HepG2 (cell line): ENCODE measurements around the gene ETFA. TPM values are rescaled to one million over a fixed set of nuclear protein-coding genes. Genes with fewer than 3 reads are reported as not detected.

Source experiments
- ATF6 ChIP-seq: sonication (generic); formaldehyde crosslinking; conservative IDR thresholded peaks from 2 replicates; pipeline ENCODE4 v1.4.0; 2020; ENCODE audit warnings: missing genetic modification reagents
- ATF7-NPFF ChIP-seq: sonication (generic); formaldehyde crosslinking; IDR thresholded peaks from 2 replicates; pipeline ENCODE4 v1.8.1; 2023; ENCODE audit warnings: mild to moderate bottlenecking, low read depth, missing genetic modification reagents, moderate library complexity
- BATF2 ChIP-seq: sonication (generic); formaldehyde crosslinking; IDR thresholded peaks from 2 replicates; pipeline ENCODE4 v1.8.0; 2022; ENCODE audit warnings: mild to moderate bottlenecking, missing genetic modification reagents, moderate library complexity
- BRCA1 ChIP-seq: sonication (generic); formaldehyde crosslinking; IDR thresholded peaks from 2 replicates; pipeline ENCODE4 v1.4.0; 2020; ENCODE audit warnings: missing genetic modification reagents
- FLYWCH1 ChIP-seq: sonication (generic); formaldehyde crosslinking; IDR thresholded peaks from 2 replicates; pipeline ENCODE4 v1.8.1; 2023; ENCODE audit warnings: mild to moderate bottlenecking, missing genetic modification reagents
- FOXC1 ChIP-seq: sonication (generic); formaldehyde crosslinking; IDR thresholded peaks from 2 replicates; pipeline ENCODE4 v1.8.0; 2022; ENCODE audit warnings: mild to moderate bottlenecking, missing genetic modification reagents, borderline replicate concordance
- HES4 ChIP-seq: sonication (generic); formaldehyde crosslinking; IDR thresholded peaks from 2 replicates; pipeline ENCODE4 v1.9.0; 2021; ENCODE audit warnings: mild to moderate bottlenecking, missing genetic modification reagents, borderline replicate concordance
- HOMEZ ChIP-seq: IDR thresholded peaks from 2 replicates; pipeline ENCODE4 v1.6.1; 2016; ENCODE audit warnings: low read depth
- POLR2AphosphoS5 ChIP-seq: IDR thresholded peaks from 2 replicates; pipeline ENCODE4 v1.6.1; 2012; ENCODE audit warnings: low read depth, low read length
- SALL1 ChIP-seq: sonication (generic); formaldehyde crosslinking; IDR thresholded peaks from 2 replicates; pipeline ENCODE4 v1.8.0; 2022; ENCODE audit warnings: mild to moderate bottlenecking, missing genetic modification reagents
- SYNCRIP ChIP-seq: fragments of 200-400 bp; formaldehyde crosslinking; IDR thresholded peaks from 2 replicates; pipeline ENCODE4 v1.6.1; 2018; ENCODE audit warnings: mild to moderate bottlenecking, low read depth, low read length; ENCODE audit not compliant: insufficient read depth
- THAP9 ChIP-seq: sonication (generic); formaldehyde crosslinking; IDR thresholded peaks from 2 replicates; pipeline ENCODE4; 2020; ENCODE audit warnings: missing genetic modification reagents, mild to moderate bottlenecking, borderline replicate concordance
- TOE1 ChIP-seq: sonication (generic); formaldehyde crosslinking; IDR thresholded peaks from 2 replicates; pipeline ENCODE4 v1.4.0; 2020; ENCODE audit warnings: mild to moderate bottlenecking, missing genetic modification reagents
- YY1 ChIP-seq: IDR thresholded peaks from 2 replicates; pipeline ENCODE4 v1.6.1; 2011; ENCODE audit warnings: low read length, low read depth, moderate library complexity, mild to moderate bottlenecking; ENCODE audit not compliant: insufficient read depth, insufficient replicate concordance
- ZSCAN9 ChIP-seq: IDR thresholded peaks from 2 replicates; pipeline ENCODE4 v1.6.1; 2016; ENCODE audit warnings: borderline replicate concordance
- polyA plus RNA-seq, 8 experiments: library from polyadenylated mRNA; depleted of rRNA in 3 of 8; stranded (reverse) in 7 of 8; unstranded in 1 of 8; fragments of >200 nt; fragmentation: Illumina TruSeq in 4 of 8; extraction: Trizol in 4 of 8; gene quantifications; 2 replicates each; pipeline versions ENCODE4 v1.2.1 to v1.2.3, GENCODE V29; 2011 to 2016; ENCODE audit warnings: low read depth in 4 of 8, missing spikeins in 1 of 8, mixed read lengths in 1 of 8; ENCODE audit not compliant: insufficient read depth in 1 of 8
- total RNA-seq, 5 experiments: library from RNA; depleted of rRNA; stranded (reverse); fragments of >200 nt; fragmentation: Illumina TruSeq; extraction: Trizol; gene quantifications; 2 replicates each; pipeline ENCODE4 v1.2.3, GENCODE V29; 2016; ENCODE audit warnings: low read depth in 1 of 5
- TF ChIP-seq, protein P1 (sequence below): sonication (generic); formaldehyde crosslinking; IDR thresholded peaks from 2 replicates; pipeline ENCODE4 v1.4.0; 2020; ENCODE audit warnings: missing genetic modification reagents, borderline replicate concordance

Gene ETFA
- total and polyA plus RNA-seq, 2 of the 13 experiments (the other 11 are each of a cell fraction or from before 2014, with no cell fraction given): 291 to 396 TPM

GRCh38 chr15:76311100-76311953, at the start of gene ETFA (continued):
- TF ChIP-seq THAP9 (peak; percentile 85; the same call in 1 of the 2 replicates), TOE1 (CRISPR knock-in tag) (0 out of 2 replicates have a peak, but pooled peaks have one; percentile 24), ZSCAN9 (CRISPR knock-in tag) (peak; percentile 67), FLYWCH1 (CRISPR knock-in tag) (no peak), YY1 (peak; percentile 81), HES4 (CRISPR knock-in tag) (peak; percentile 82; the same call in 1 of the 2 replicates), POLR2AphosphoS5 (peak; percentile 87), SYNCRIP (no peak), BATF2 (CRISPR knock-in tag) (no peak; the same call in 1 of the 2 replicates), SALL1 (peak; percentile 91), FOXC1 (CRISPR knock-in tag) (peak; percentile 97), ATF7-NPFF (CRISPR knock-in tag) (peak; percentile 93), ATF6 (0 out of 2 replicates have a peak, but pooled peaks have one; percentile 69), HOMEZ (peak; percentile 90; the same call in 1 of the 2 replicates), BRCA1 (no peak)
- TF ChIP-seq, protein P1, sequence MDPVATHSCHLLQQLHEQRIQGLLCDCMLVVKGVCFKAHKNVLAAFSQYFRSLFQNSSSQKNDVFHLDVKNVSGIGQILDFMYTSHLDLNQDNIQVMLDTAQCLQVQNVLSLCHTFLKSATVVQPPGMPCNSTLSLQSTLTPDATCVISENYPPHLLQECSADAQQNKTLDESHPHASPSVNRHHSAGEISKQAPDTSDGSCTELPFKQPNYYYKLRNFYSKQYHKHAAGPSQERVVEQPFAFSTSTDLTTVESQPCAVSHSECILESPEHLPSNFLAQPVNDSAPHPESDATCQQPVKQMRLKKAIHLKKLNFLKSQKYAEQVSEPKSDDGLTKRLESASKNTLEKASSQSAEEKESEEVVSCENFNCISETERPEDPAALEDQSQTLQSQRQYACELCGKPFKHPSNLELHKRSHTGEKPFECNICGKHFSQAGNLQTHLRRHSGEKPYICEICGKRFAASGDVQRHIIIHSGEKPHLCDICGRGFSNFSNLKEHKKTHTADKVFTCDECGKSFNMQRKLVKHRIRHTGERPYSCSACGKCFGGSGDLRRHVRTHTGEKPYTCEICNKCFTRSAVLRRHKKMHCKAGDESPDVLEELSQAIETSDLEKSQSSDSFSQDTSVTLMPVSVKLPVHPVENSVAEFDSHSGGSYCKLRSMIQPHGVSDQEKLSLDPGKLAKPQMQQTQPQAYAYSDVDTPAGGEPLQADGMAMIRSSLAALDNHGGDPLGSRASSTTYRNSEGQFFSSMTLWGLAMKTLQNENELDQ (CRISPR knock-in tag): no peak; the same call in 1 of the 2 replicates
